ENCODE measurements around the gene AICDA. TPM values are rescaled to one million over a fixed set of nuclear protein-coding genes. Genes with fewer than 3 reads are reported as not detected.
"Not testable (repeated sequence)": the region's sequence is repeated elsewhere in the genome, so short reads cannot be mapped to it uniquely, and the experiment has no call there.

Gene AICDA
- total and polyA plus RNA-seq, 7 donors: 0.60 to 1.1 (median 0.80) TPM; not detected in 4

DNA sequence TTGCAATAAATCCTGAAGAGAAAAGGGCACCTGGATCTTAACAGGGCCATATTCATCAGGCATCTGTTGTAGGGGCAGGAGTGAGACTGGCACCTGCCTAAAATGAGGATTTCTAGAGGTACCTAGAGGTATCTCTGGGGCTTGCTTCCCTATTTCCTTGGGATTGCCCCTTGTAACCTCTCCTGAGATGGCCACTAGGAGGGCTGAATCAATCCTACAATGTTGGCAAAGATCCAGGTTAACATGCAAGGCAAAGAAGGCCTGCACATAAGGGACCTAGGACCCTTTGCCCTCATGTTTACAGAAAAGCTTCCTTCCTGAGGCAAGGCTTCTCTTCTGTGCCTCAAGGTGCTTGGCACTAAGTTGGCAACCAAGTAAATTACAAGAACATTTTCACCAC, 46.1 kb downstream of the AICDA start:
- H3K27me3 ChIP-seq: no peaks in the 10 kb centered on the region
- no peaks in the 10 kb centered on the region for H3K4me1 ChIP-seq
- DNase-seq: no peak
- intact Hi-C loops (cut with DNase I): no loop called here
- no peak overlapping the region for H3K27ac ChIP-seq
- no peaks in the 10 kb centered on the region for H3K36me3 ChIP-seq
- TF ChIP-seq, protein P1, sequence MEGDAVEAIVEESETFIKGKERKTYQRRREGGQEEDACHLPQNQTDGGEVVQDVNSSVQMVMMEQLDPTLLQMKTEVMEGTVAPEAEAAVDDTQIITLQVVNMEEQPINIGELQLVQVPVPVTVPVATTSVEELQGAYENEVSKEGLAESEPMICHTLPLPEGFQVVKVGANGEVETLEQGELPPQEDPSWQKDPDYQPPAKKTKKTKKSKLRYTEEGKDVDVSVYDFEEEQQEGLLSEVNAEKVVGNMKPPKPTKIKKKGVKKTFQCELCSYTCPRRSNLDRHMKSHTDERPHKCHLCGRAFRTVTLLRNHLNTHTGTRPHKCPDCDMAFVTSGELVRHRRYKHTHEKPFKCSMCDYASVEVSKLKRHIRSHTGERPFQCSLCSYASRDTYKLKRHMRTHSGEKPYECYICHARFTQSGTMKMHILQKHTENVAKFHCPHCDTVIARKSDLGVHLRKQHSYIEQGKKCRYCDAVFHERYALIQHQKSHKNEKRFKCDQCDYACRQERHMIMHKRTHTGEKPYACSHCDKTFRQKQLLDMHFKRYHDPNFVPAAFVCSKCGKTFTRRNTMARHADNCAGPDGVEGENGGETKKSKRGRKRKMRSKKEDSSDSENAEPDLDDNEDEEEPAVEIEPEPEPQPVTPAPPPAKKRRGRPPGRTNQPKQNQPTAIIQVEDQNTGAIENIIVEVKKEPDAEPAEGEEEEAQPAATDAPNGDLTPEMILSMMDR (IDR thresholded peaks at IDR 0.05): no peak
- TF ChIP-seq POLR2A (IDR thresholded peaks at IDR 0.05): no peak
- no peak for TF ChIP-seq EP300 (IDR thresholded peaks at IDR 0.05)
- TF ChIP-seq POLR2AphosphoS5 (IDR thresholded peaks at IDR 0.05): no peak
- no peak overlapping the region for H3K4me3 ChIP-seq
- H3K9me3 ChIP-seq: no peaks in the 10 kb centered on the region

DNA sequence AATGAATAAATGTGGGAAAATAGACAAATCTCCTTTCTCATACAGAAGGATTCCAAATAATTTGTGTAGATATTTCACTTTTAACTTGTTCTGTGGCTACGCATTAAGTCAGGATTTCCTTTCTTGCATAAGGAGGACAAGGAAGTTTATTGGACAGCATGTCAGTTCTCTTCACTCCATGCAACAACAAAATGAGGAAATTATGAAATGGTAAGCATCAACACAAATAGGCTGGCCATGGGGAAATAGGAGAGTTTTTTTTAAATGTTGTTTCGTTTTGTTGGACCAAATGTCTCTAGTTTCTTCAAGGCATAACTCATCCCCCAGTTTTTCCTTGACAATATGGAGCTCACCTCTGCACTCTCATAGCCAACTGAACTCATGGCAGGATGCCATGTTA, 46.6 kb downstream of the AICDA start:
- H3K36me3 ChIP-seq; H3K4me3 ChIP-seq; H3K4me1 ChIP-seq; H3K27me3 ChIP-seq; DNase-seq; H3K9me3 ChIP-seq; H3K27ac ChIP-seq; intact Hi-C loops (cut with DNase I): not testable (repeated sequence)
- WGBS, 2 donors: 74 to 84% methylated on average over 2 of the region's 2 CpGs

DNA sequence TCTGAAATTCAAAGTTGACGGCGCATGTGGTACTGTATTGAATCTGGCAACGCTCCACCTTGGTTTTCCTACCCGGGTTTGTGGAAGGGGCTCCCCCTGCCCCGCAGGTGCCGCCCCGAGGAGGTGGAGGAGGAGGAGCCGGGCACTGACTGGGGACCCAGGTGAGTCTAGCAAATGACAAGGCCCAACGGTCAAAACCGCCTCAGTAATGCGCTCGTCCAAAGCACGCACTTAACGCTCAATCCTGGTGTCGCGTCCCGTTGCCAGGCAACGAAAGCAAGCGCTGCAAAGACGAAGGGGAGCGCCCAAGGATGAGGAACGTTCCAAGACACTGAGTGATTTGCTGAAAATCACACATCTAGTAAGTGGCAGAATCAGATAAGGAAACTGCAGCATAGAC, 48.0 kb downstream of the AICDA start:
- Histone ChIP-seq H3K9me3 (no peaks in the 10 kb centered on the region), H3K27ac (no peak overlapping the region), H3K27me3 (no peaks in the 10 kb centered on the region), H3K4me1 (no peaks in the 10 kb centered on the region), H3K4me3 (no peak overlapping the region), H3K36me3 (no peaks in the 10 kb centered on the region)
- 70 to 81% methylated on average over 22 of the region's 22 CpGs for WGBS, 2 donors
- intact Hi-C loops (cut with DNase I): no loop called here
- no peak for DNase-seq
- TF ChIP-seq POLR2A (IDR thresholded peaks at IDR 0.05) (no peak), EP300 (IDR thresholded peaks at IDR 0.05) (no peak), POLR2AphosphoS5 (IDR thresholded peaks at IDR 0.05) (no peak)
- TF ChIP-seq, protein P1 (IDR thresholded peaks at IDR 0.05): no peak

GRCh38 chr12:8563356-8563755, 49.3 kb downstream of the AICDA start:
- Histone ChIP-seq H3K4me3 (no peak overlapping the region), H3K36me3 (no peaks in the 10 kb centered on the region), H3K9me3 (no peaks in the 10 kb centered on the region), H3K27ac (no peak overlapping the region), H3K27me3 (no peaks in the 10 kb centered on the region), H3K4me1 (no peaks in the 10 kb centered on the region)
- TF ChIP-seq EP300 (IDR thresholded peaks at IDR 0.05) (no peak), POLR2A (IDR thresholded peaks at IDR 0.05) (no peak), POLR2AphosphoS5 (IDR thresholded peaks at IDR 0.05) (no peak)
- TF ChIP-seq, protein P1 (IDR thresholded peaks at IDR 0.05): no peak
- no peak for DNase-seq
- intact Hi-C loops (cut with DNase I): no loop called here
- WGBS, 2 donors: 71 to 76% methylated on average over 3 of the region's 3 CpGs

DNA sequence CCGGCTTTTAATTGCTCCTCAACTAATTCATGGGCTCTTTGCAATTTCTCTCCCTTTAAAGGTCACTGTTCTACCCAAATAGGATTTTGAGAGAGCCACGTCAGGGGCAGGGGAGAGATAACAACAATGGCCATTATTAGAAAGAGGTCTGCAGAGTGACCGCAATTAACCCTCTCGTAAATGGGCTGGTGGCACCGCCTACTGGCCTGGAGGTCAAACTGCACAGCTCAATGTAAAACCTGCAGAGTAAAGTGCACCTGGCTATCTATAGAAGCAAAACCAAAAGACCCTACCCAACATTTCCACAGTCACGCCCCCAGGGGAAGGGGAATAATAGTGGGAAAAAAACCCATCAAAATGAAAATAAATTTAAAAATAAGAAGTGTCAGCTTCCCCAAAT, 50.3 kb downstream of the AICDA start:
- intact Hi-C loops (cut with DNase I): no loop called here
- Histone ChIP-seq H3K9me3 (no peaks in the 10 kb centered on the region), H3K36me3 (no peaks in the 10 kb centered on the region), H3K4me1 (no peaks in the 10 kb centered on the region), H3K27ac (no peak overlapping the region), H3K27me3 (no peaks in the 10 kb centered on the region), H3K4me3 (no peak overlapping the region)
- WGBS, 2 donors: 72 to 90% methylated on average over 6 of the region's 6 CpGs
- no peak for DNase-seq
- no peak for TF ChIP-seq POLR2A (IDR thresholded peaks at IDR 0.05)
- TF ChIP-seq, protein P1 (IDR thresholded peaks at IDR 0.05): no peak
- TF ChIP-seq EP300 (IDR thresholded peaks at IDR 0.05): no peak
- no peak for TF ChIP-seq POLR2AphosphoS5 (IDR thresholded peaks at IDR 0.05)

Measured in sigmoid colon (tissue), 7 donors.